ENCODE measurements around the gene SUPT3H.

The SUPT3H gene

DNA sequence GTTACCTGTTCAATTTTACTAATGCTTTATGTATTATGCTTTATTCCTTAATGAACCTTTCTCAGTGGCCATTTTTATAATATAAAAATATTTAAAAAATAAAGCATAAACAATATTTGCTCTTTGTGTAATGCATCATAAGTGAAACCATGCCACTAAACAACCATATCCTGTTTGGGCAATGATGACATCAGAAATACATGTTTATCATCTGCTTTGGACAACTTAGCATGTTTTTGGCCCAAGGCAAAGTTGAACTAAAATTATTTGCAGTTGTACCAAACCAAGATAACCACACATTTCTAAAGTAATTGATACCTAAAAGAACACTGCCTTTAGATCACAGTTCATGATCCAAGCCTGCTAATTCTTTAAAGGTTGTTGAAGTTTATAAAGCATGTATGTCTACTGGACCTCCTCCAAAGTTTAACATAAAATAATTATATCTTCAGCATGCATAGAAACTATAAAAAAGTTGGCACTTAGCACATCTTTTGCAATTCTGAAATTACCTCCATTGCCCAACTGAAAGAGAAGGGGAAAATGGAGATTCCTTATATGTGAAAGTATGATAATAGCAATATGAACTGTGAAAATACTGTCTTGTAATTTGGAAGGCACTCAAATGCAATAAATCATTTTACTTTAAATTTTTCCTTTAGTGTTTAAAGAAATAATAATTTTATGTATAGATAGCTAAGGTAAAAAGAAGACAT is 375.2 kb downstream of the SUPT3H start:
- DNase-seq (ENCODE audit: low read depth, low spot score) = no peak

- DNase-seq (ENCODE audit: low read depth, low spot score) = no peak
These were observed 376.1 kb downstream of the SUPT3H start for GRCh38 chr6:45001663-45002062.

DNA sequence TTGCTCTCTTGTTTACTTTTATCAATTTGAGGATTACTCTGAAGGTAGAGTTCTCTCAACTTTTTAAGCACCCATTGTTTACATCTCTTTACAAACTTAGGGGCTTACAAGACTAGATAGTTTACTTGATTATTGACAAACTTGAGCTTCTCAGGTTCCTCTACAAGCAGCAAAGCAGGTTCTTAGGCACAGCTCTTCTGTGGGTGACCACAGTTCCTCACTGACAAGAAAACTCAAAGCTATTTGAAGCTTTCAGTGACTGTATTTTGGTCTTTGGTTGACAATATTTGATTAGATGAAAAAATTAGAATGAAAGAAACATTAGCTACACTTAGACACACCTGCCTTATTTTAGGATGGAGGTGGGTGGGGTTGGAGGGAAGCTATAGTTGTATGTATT is 376.9 kb downstream of the SUPT3H start:
- no peak for DNase-seq (ENCODE audit: low read depth, low spot score)

DNA sequence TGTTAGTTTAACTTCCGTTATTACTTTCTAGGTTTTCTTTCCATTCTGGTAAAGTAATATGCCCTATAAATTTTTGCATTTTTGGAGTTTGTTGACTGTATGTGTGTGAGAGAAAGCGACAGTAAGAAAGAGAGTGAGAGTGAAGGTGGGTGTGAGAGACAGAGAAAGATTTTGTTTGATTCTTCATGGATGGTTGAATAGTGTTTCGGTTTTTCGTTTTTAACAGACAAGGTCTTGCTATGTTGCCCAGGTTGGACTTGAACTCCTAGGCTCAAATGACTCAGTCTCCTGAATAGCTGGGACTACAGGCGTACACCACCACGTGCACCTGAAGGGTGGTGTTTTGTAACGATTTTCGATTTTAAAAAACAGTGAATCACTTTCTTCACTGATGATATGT is 378.7 kb downstream of the SUPT3H start:
- DNase-seq (ENCODE audit: low read depth, low spot score) = no peak

GRCh38 chr6:44995486-44996132 is 382.1 kb downstream of the SUPT3H start:
- DNase-seq (ENCODE audit: low read depth, low spot score) = no peak

DNA sequence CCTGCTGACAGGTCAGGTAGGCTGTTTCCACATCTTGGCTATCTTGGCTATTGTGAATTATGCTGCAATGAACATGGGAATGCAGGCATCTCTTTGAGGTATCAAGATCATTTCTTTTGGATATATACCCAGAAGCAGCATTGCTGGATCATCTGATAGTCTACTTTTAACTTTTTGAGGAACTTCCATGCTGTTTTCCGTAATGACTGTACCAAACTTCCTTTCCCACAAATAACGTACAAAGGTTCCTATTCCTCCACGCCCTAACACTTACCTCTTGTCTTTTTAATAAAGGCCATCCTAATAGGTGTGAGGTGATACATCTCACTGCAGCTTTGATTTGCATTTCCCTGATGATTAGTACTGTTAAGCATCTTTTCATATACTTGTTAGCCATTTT is 388.3 kb downstream of the SUPT3H start:
- no peak for DNase-seq (ENCODE audit: low read depth, low spot score)

DNA sequence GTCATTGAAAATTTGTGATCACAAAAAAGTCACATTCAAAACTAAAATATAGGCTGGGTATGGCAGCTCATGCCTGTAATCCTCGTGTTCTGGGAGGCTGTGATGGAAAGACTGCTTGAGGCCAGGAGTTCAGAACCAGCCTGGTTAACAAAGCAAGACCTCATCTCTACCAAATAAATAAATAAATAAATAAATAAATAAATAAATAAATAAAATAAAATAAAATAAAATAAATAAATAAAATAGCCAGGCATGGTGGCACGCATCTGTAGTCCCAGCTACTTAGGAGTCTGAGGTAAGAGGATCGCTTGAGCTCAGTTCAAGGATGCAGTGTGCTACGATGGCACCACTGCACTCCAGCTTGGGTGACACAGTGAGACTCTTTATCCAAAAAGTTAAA is 392.7 kb downstream of the SUPT3H start:
- DNase-seq (ENCODE audit: low read depth, low spot score) = no peak

DNA sequence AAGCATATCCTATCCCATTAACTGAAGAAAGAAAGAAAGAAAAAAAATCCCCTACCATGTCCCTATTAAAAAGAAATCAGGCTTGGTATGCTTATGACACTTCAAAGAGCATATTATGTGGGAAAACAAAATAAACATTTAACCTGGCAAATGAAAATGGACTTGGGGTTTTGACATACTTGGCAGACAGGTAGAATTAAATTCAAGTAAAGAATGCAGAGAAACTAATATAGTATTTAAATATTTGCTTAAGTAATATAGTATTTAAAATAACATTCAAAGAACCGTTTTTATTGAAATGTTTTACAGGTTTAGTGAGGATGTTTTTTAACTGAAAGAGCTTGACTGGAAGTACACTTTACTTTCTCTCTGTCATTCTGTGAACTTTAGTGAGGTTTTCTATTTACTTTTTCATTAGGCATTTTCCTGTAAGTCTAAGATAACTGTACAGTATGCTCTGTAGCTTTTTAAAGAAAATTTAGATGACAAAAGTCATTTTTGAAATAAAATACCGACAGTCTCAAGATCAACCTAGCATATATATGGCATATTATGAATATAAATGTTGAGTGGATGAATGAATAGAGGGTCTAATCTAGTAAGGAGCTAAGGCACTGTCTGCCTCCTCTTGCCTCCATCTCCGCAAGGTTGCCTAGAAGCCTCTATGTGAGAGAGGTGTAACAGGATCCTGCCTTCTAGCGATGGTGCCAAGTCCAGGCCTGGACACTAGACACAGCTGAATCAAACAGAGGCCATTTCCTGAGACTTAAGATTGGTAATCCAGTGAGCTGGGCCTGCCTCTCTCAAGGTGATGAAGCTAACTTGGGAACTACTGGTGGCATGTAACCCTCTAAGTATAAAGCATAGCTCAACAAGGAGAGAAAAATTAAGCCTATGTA is 394.0 kb downstream of the SUPT3H start:
- no peak for DNase-seq (ENCODE audit: low read depth, low spot score)

- no peak for DNase-seq (ENCODE audit: low read depth, low spot score)
These were observed 396.9 kb downstream of the SUPT3H start for GRCh38 chr6:44980841-44981240.

- DNase-seq (ENCODE audit: low read depth, low spot score) = peak; percentile 31
These were observed 400.8 kb downstream of the SUPT3H start for GRCh38 chr6:44976677-44977641.

GRCh38 chr6:44974511-44974910 is 403.2 kb downstream of the SUPT3H start:
- DNase-seq (ENCODE audit: low read depth, low spot score) = no peak

DNA sequence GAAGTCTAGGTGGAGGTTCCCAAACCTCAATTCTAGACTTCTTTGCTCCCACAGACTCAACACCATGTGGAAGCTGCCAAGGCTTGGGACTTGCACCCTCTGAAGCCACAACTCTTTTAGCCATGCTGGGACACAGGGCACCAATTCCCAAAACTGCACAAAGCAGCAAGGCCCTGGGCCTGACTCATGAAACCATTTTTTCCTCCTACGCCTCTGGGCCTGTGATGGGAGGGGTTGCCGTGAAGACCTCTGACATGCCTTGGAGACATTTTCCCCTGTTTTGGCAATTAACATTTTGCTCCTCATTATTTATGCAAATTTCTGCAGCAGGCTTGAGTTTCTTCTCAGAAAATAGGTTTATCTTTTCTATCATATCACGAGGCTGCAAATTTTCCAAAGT is 405.0 kb downstream of the SUPT3H start:
- DNase-seq (ENCODE audit: low read depth, low spot score) = no peak

GRCh38 chr6:44969446-44970185 is 408.1 kb downstream of the SUPT3H start:
- DNase-seq (ENCODE audit: low read depth, low spot score) = no peak

DNA sequence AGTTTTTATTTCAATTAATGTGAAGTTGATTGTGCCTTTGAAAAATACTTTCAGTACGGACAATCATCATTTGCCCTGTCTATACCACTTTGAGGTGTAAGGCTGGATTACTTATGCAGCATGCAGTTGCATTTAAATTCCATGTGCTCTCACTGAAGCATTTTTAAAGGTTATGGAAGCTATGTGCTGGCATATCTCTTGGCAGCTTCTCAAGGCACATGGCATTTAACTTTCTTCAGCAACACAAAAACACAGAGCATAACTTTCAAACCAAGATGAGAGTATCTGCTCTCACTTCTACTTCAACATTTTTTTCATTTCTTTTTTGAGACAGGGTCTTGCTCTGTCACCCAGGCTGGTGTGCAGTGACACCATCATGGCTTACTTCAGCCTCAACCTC is 410.3 kb downstream of the SUPT3H start:
- DNase-seq (ENCODE audit: low read depth, low spot score) = peak; percentile 29

DNA sequence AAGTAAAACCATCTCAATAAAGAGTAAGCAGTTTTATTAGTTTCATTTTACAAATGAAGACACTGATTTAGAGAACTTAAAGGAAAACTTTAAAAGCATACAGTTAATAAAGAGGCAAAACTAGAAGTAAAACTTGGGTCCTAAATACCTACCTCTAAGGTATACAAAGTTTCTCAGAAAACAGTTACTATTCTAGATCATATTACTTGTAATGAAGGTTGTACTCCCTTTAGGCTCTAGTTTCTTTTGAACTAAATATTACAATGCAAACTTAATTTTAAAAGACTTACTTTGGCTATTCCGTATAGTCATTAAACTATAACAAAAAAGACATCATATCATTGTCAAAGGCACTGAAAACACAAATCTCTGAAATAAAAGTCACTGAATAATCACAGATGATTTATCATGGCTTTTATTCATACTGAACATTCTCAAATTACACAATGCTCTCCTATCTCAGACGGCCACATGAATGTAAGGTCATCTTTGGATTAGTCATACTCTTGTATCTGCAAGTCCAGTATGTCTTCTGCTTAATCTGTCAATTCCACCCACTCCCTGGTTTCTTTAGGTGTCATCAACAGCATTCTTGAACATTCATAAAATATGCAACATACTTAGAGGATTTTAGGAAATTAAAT is 411.2 kb downstream of the SUPT3H start:
- peak; percentile 42 for DNase-seq (ENCODE audit: low read depth, low spot score)

GRCh38 chr6:44965708-44966107 is 412.0 kb downstream of the SUPT3H start:
- no peak for DNase-seq (ENCODE audit: low read depth, low spot score)

GRCh38 chr6:44960898-44961297 is 416.8 kb downstream of the SUPT3H start:
- DNase-seq (ENCODE audit: low read depth, low spot score) = no peak

DNA sequence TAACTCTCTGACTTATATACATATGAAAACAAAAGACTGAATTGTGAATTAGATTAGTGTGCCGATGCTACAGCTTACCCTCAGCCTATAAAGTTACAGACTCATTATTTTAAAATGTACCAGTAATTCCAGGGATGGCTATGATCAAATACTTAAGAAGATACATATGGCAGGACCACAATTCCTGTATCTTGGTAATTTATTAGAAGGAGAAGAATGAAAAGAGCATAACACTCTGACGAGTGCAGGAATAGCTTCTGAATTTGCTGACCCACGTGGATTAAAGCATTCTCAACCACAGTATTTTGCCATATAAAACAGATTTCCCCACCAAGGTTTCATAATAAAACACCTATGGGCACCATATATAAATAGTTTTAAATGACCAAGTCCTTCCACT is 418.1 kb downstream of the SUPT3H start:
- DNase-seq (ENCODE audit: low read depth, low spot score) = no peak

DNA sequence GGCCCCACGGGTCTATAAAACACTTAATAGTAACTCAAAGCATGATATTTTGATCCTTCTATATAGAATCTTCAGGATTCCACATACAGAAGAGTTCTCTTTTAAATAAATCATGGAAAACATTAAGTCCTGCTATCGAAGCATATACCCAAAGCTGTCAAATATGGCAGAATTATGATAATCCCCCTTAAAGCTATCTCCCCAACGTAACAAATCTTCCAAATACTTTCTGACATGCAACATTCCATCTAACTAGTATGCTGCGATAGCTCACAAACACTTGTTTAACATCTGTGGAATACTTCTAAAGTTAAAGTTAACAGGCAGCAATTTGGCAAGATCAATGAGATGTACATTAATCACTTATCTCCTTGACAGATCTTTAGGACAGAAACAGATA is 420.6 kb downstream of the SUPT3H start:
- DNase-seq (ENCODE audit: low read depth, low spot score) = no peak

DNA sequence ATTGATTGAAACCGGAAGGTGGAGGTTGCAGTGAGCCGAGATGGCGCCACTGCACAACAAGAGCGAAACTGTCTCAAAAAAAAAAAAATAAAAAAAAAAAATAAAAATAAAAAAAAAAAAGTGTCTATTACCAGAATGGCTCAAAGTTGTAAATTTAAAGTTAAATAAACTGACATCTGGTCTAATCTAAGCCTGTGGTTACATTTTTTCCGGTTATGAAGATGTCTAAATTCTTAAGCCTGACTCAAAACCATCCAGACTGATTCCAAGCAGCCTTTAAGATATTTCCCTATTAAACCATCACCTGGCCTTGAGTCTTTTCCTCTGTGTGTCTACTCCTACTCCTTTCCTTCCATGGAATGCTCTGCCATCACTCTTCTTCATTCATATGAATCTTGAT is 421.3 kb downstream of the SUPT3H start:
- no peak for DNase-seq (ENCODE audit: low read depth, low spot score)

All from astrocyte of the hippocampus (primary cell).